Liver (tissue), 3 donors: ENCODE data around the gene NDUFAB1.

Source experiments
- ATF3 ChIP-seq: IDR thresholded peaks from 2 replicates; pipeline ENCODE4 v1.6.1; 2016; ENCODE audit warnings: antibody characterized with exemption
- CTCF ChIP-seq: fragments of 150-350 bp; IDR thresholded peaks from 2 replicates; pipeline ENCODE4 v1.5.1; 2017; ENCODE audit warnings: improper control_type of control experiment, low read depth, low read length; ENCODE audit not compliant: missing input control
- EGR1 ChIP-seq, 2 donors: IDR thresholded peaks; 2 replicates each; pipeline ENCODE4 v1.6.1; 2016 to 2018; ENCODE audit warnings: antibody characterized with exemption in 2 of 2, low read depth in 2 of 2
- HNF4A ChIP-seq, 2 donors: conservative IDR thresholded peaks; 2 replicates each; pipeline ENCODE4 v1.6.1; 2016; ENCODE audit warnings: antibody characterized with exemption in 2 of 2, mild to moderate bottlenecking in 2 of 2
- JUND ChIP-seq, 2 donors: IDR thresholded peaks; 2 replicates each; pipeline ENCODE4 v1.6.1; 2016; ENCODE audit warnings: antibody characterized with exemption in 2 of 2
- MAX ChIP-seq: IDR thresholded peaks from 2 replicates; pipeline ENCODE4 v1.6.1; 2016; ENCODE audit warnings: antibody characterized with exemption
- NR2F2 ChIP-seq: IDR thresholded peaks from 2 replicates; pipeline ENCODE4 v1.6.1; 2016; ENCODE audit warnings: antibody characterized with exemption
- RAD21 ChIP-seq, 2 donors: IDR thresholded peaks; 2 replicates each; pipeline ENCODE4 v1.6.1; 2016; ENCODE audit warnings: antibody characterized with exemption in 2 of 2, mild to moderate bottlenecking in 2 of 2
- REST ChIP-seq: IDR thresholded peaks from 2 replicates; pipeline ENCODE4 v1.6.1; 2016; ENCODE audit warnings: antibody characterized with exemption, mild to moderate bottlenecking
- RXRA ChIP-seq, 2 donors: IDR thresholded peaks; 2 replicates each; pipeline ENCODE4 v1.6.1; 2017 to 2018; ENCODE audit warnings: antibody characterized with exemption in 2 of 2, mild to moderate bottlenecking in 1 of 2
- SP1 ChIP-seq: IDR thresholded peaks from 2 replicates; pipeline ENCODE4 v1.6.1; 2018; ENCODE audit warnings: antibody characterized with exemption, mild to moderate bottlenecking
- TAF1 ChIP-seq: conservative IDR thresholded peaks from 2 replicates; pipeline ENCODE4 v1.6.1; 2016; ENCODE audit warnings: antibody characterized with exemption, mild to moderate bottlenecking
- YY1 ChIP-seq: IDR thresholded peaks from 2 replicates; pipeline ENCODE4 v1.6.1; 2016; ENCODE audit warnings: antibody characterized with exemption, mild to moderate bottlenecking
- ZBTB33 ChIP-seq: IDR thresholded peaks from 2 replicates; pipeline ENCODE4 v1.6.1; 2016; ENCODE audit warnings: antibody characterized with exemption
- donor health status: healthy.
- donor health status: healthy.

- TF ChIP-seq CTCF: no peak
- TF ChIP-seq REST: no peak
- no peak for TF ChIP-seq ATF3
- no peak for TF ChIP-seq JUND (IDR thresholded peaks at IDR 0.05)
- no peak for TF ChIP-seq SP1
- no peak for TF ChIP-seq EGR1 (IDR thresholded peaks at IDR 0.05; ENCODE audit: low read depth in 2 of 2)
- no peak for TF ChIP-seq ZBTB33
- no peak for TF ChIP-seq RAD21 (IDR thresholded peaks at IDR 0.05)
- TF ChIP-seq MAX: no peak
- TF ChIP-seq HNF4A (conservative IDR thresholded peaks at IDR 0.05): no peak
- TF ChIP-seq RXRA (IDR thresholded peaks at IDR 0.05): no peak
- no peak for TF ChIP-seq TAF1
- no peak for TF ChIP-seq YY1
- no peak for TF ChIP-seq NR2F2
Observed at GRCh38 chr16:23570992-23571632, 25.0 kb downstream of the NDUFAB1 start.
